Omental fat pad (tissue), 4 donors: ENCODE results near the gene TMEM161A. TPM values are rescaled to one million over a fixed set of nuclear protein-coding genes. Genes with fewer than 3 reads are reported as not detected.
"Not testable (repeated sequence)": the region's sequence is repeated elsewhere in the genome, so short reads cannot be mapped to it uniquely, and the experiment has no call there.

Experiments
- ATAC-seq: fragments of 150-250 bp; one replicate; pipeline ENCODE4 v1.9.1; 2016; ENCODE audit warnings: mild to moderate bottlenecking, moderate library complexity; ENCODE audit not compliant: low FRiP score
- DNase-seq: peaks from one replicate; pipeline ENCODE4 v3.0.0-alpha.2; 2019; ENCODE audit warnings: low spot score
- CTCF ChIP-seq, 3 donors: fragments of 450-650 bp; IDR thresholded peaks; one replicate each; pipeline ENCODE4 v1.5.1; 2016 to 2017; ENCODE audit warnings: antibody characterized with exemption in 3 of 3, mild to moderate bottlenecking in 3 of 3, moderate library complexity in 2 of 3
- total RNA-seq, 4 donors: library from RNA; depleted of rRNA; stranded (reverse); fragments of >200 nt; gene quantifications; one replicate each; pipeline ENCODE4 v1.1.0, GENCODE V29; 2016

TMEM161A gene
- total RNA-seq, 4 donors from 2014 or later, result 12.0 to 16.8 (median 15.8) TPM

- ATAC-seq (peak; percentile 76), DNase-seq (peak; percentile 91)
- peak in 2 of 3 donors; percentile 65 to 75 for TF ChIP-seq CTCF (IDR thresholded peaks at IDR 0.05)
These were observed 7.7 kb upstream of the TMEM161A start for GRCh38 chr19:19145684-19146608.

- ATAC-seq (no peak), DNase-seq (no peak)
- TF ChIP-seq CTCF (IDR thresholded peaks at IDR 0.05), result no peak
These were observed 7.0 kb upstream of the TMEM161A start for GRCh38 chr19:19145281-19145680.

DNA sequence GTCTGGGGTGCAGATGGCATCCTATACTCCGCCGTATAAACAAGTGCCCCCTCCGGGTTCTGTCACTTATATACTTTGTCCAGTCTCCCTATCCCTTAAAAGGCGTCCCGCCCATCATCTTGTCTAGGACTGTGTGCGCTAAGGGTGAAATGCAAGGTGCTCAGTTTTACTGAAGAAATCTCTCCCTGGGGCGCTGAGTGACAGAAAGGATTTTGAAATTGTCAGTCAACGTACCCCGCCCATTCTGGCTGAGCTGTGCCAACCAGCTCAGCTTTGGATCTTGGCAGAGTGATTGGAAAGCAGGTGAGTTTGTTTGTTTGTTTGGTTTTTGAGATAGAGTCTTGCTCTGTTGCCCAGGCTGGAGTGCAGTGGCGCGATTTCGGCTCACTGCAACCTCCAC lies 4.1 kb upstream of the TMEM161A start:
- DNase-seq, result no peak
- no peak for TF ChIP-seq CTCF (IDR thresholded peaks at IDR 0.05)
- no peak for ATAC-seq

- TF ChIP-seq CTCF (IDR thresholded peaks at IDR 0.05), result no peak
- ATAC-seq (no peak), DNase-seq (no peak)
These were observed 2.2 kb upstream of the TMEM161A start for GRCh38 chr19:19140476-19140875.

GRCh38 chr19:19139876-19140229 lies 1.6 kb upstream of the TMEM161A start:
- no peak for TF ChIP-seq CTCF (IDR thresholded peaks at IDR 0.05)
- no peak for ATAC-seq
- DNase-seq, result no peak

- no peak for ATAC-seq
- no peak for DNase-seq
- no peak for TF ChIP-seq CTCF (IDR thresholded peaks at IDR 0.05)
These were observed 646 bp downstream of the TMEM161A start for GRCh38 chr19:19137556-19138108.

- not testable (repeated sequence) for ATAC-seq, DNase-seq
These were observed 2.6 kb downstream of the TMEM161A start for GRCh38 chr19:19135713-19136112.
